NOMO-1 treated with dmso at 0.1 percent for 144 hours (cell line): ENCODE measurements around the gene TXNRD2.

Experiments used
- DNase-seq: peaks from one replicate; lab custom pipeline; 2025; ENCODE audit not compliant: unreplicated experiment; lab: John Stamatoyannopoulos, UW

The TXNRD2 gene

DNA sequence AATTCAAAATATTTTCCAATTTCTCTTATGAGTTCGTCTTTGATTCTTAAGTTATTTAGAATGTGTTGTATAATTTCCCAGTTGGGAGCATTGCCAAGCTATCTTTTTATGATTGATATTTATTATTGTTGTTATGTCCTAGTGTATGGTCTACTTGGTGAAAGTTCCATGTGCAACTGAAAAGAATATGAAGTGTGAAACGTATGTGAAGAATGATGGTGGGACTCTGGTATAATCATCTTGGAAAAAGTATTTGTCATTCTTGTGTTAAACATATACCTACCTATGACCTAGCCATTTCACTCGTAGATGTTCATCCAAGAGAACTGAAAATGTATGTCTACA lies 75.0 kb downstream of the TXNRD2 start:
- DNase-seq: no peak

DNA sequence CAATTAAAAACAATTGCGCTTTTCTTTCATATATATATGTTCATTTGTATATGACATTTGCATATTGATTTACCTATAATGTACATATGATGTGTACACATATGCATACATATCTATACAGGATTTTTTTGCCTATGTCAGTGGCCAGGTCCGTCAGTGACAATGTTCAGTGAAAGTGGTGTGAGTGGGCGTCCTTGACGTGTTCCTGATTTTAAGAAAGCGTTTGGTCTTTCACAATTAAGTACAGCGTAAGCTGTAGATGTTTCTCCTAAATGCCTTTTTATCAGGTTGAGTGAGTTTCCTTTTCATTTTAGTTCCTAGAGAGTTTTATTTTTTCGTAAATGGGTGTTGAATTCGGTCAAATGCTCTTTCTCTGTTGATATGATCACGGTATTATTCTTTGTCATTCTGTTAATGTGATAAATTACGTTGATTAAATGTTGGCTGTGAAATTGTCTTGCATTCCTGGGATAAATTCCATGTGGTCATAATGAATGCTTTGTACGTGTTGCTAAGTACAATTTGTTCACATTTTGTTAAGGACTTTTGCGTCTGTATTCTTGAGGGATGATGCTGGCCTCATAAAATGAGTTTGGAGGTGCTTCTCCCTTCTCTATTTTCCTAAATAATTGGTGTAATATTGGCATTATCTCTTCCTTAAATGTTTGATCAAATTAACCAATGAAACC lies 76.3 kb downstream of the TXNRD2 start:
- DNase-seq: no peak

DNA sequence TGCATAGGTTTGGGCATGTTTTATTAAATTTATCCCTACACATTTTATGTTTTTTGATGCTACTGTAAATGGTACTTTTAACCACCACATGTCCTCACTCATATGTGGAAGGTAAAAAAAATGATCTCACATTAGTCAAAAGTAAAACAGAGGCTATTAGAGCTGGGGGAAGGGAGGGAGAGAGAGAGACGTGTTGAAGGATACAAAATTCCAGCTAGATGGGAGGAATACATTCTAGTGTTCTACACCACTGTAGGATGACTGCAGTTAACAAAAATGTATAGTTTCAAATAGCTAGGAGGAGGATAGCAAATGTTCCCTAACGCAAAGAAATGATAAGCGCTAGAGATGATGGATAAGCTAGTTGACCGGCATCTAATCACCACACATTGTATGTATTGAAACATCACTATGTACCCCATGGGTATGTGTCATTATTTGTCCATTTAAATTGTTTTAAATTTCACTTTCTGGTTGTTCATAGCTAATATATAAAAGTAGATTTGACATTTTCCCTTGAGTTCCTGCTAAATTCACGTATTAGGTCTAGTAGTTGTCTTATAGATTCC lies 77.0 kb downstream of the TXNRD2 start:
- no peak for DNase-seq

DNA sequence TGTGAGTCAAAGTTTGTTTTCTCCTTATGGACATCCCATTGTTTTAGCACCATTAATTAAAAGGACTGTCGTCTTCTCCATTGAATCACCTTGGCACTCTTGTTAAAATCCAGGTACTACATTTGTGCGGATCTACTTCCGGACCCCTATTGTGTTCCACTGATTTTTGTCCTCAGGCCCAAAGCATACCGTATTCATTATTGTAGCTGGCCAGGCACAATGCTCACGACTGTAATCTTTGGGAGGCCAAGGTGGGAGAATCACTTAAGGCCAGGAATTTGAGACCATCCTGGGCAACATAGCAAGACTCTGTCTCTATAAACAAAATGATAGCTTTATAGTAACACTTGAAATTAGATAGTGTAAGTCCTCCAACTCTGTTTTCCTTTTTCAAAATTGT lies 78.0 kb downstream of the TXNRD2 start:
- no peak for DNase-seq

DNA sequence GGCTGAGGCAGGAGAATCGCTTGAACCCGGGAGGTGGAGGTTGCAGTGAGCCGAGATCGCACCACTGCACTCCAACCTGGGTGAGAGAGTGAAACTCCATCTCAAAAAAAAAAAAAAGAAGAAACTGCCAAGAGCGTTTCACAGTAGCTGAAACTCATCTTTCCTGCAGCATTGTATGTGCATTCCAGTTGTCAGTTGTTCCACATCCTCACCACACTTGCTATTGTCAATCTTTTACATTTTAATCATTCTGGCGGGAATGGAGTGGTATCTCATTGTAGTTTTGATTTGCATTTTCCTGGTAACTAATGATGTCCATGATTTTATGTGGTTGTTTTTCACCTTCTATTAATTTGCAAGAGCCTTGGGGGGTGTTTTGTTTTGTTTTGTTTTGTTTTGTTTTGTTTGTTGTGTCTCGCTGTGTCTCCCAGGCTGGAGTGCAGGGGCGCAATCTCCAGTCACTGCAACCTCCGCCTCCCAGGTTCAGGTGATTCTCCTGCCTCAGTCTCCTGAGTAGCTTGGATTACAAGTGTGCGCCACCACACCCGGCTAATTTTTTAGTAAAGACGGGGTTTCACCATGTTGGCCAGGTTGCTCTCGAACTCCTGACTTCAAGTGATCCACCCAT lies 78.9 kb downstream of the TXNRD2 start:
- DNase-seq: no peak

DNA sequence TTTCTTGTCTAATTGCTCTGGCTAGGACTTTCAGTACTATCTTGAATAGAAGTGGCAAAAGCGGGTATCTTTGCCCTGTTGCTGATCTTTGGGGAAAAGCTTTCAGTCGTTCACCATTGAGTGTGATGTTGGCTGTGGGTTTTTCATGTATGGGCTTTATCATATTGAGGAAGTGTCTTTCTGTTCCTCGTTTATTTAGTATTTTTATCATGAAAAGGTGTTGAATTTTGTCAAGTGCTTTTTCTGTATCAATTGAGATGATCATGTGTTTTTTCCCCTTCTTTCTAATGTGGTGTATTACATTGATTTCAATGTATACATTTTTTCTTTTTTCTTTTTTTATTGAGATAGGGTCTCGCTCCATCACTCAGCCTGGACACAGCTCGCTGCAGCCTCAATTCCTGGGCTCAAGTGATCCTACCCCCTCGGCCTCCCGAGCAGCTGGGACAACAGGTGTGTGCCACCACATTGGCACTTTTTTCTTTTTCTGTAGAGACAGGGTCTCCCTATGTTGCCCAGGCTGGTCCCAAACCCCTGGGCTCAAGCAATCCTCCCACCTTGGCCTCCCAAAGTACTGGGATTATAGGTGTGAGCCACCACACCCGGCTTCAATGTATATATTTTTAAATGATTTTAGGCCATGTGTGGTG lies 81.6 kb downstream of the TXNRD2 start:
- no peak for DNase-seq

DNA sequence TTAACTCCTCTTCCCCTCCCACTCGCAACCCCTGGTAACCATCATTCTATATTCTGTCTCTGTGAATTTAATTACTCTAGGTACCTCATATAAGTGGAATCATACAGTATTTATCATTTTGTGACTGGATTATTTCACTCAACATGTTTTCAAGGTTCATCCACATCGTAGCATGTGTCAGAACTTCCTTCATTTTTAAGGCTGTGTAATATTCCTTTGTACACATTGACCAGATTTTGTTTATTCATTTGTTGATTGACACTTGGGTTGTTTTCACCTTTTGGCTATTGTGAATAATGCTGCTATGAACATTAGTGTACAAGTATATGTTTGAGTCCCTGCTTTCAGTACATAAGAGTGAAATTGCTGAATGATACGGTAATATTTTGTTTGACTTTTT lies 84.2 kb downstream of the TXNRD2 start:
- no peak for DNase-seq

DNA sequence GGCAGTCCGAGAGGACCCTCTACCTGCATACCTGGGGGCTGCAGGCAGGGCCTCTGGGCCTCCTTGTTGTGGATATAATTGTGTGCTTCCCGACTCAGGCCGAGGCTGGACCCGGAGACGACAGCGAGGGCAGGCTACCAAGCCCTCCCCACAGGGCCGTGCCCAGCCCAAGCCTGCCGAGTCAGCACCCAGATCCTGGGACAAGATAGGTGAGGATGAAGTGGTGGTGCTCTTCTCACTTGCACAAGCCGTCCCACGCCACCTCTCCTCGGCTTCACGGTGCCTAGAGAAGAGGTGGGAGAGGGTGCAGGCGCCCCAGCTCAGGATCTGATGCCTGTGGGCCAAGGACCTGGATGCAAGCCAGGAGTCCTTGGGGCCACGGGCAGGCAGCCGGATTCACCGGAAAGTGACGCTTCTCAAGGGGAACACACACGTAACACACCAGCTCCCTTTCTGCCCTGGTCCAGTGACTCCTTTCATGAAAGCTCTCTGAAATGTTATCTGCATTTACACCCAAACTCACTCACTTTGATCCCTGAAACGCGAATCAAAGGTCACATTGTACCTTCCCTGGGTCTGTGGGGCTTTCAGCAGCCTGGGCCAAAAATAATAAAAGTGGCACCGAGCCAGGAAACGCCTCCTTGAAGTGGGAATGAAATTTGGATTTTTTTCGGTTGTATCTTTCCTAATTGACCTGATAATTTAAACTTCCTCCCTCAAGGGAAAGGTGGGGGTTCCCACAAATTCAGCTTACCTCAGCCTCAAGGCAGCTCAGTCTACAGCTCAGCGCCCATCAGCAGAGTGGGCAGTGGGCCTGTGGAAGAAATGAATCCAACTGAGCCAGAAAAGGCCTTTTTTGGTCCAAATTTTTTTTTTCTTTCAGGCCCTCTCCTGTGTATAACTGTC lies 85.9 kb downstream of the TXNRD2 start:
- peak; percentile 39 for DNase-seq

DNA sequence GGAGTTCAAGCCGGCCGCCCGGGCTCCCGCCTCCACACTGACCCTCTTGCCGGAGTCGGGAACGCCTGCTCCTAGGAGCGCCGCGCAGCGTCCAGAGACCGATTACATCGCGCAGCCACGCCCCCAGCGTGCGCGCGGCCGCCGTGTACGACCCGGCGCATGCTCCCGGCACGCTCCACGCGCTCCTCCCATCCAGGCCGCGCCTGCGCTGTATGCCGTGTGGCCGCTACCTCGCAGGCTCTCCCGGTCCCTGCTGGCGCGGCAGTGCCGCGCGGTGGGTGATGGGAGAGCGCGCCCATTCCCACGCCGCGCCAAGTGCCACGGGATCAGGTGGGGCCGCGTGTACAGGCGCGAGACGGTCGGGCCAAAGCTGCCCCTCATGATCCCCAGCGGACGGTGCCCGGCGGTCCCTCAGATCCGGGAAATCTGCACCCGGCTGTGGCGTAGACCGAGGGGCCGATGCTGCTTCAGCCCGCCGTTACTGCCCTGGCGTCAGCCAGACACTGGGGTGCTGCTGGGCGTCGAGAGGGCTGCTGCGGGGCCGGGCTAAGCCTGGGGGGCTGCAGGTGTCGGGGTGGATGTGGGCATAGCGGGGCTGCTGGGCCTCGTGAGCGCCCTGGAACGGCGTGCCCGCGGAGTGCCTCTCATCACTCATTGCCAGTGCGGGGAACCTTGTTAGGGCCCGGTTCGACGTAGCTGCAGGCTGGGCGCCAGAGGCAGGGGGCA lies 86.7 kb downstream of the TXNRD2 start, which contains the start of the genes GNB1L and RTL10:
Gene GNB1L, minus strand, starts transcription at position 97 of the 726 bp plus-strand sequence. CDS start 33,519 bp downstream, outside the sequence.
Gene RTL10, minus strand, starts transcription at position 97 of the 726 bp plus-strand sequence. CDS start 2,613 bp downstream, outside the sequence.
- peak; percentile 95 for DNase-seq

DNA sequence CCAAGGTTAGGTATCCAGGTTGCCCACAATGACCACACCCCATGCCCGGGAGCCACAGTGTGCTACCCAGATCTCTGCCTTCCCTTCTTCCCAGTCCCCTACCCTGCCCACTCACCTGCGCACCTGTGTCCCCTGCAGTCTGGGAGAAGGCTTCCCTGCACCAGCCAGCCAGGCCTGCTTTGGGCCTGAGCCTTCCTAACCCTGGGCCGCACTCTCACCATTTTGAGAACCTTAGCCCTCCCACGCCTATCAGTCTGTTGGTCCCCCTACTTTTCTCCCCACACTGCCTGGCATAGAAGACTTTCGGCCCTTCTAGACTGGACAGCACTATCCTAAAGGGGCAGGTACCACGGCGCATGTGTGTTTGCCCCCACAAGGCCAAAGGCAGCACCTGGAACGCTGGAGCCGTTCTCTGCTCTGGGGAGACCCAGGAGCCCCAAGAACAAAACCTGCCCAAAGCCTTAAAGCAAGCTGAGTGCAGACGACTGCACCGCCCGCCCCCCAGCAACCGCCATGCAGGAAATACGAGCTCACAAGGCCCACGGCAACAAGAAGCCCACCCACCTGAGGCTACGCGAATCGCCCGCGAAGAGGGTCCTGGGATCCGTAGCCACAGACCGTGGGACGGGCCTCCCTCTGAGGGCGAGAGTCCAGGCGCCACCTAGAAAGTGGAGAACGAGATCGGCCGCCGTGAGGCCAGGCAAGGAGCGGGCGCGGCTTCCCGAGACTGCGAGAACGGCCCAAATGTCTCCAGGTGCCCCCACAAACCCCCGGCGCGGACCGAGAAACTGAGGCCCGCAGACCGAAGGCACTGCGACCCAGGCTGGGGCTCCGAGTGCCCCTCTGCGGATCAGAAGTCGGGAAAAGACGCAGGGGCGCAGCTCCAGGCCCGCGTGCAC lies 87.5 kb downstream of the TXNRD2 start:
- DNase-seq: no peak

DNA sequence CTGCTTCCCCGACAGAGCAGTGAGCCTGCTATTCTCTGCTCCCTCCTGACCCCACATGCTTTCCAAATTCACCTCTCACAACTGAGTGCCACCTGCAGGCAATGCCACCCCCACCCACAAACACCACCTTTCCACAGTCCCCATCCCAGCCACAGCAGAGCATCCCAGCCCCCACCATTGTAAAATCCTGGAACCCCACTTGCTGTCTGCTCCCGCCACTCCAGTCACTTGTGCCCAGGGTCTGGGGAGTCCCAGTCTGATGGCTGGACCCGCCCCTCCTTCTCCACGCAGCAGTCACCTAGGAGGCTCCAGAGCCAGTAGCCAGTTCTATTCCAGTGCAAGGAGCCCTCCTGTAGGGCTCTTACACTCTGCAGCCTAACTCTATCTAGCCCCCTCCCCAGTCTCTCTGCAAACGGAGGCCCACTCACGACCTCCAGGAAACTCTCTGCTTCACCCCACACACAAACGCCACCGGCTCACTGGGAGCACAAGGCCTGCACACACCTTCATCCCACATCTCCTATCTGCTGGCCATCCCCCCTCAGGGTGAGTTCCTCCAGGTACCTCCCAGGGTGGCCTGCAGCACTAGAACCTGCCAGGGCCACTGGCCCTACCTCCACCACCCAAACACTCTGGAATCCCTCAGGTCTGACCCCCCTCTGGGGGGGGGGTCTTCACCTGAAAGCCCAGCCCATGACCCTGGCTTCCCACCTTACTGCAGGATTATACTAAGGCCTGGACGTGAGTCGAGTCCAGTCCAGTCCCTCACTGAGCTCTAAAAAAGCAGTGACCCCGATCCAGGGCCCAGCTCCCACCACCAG lies 88.3 kb downstream of the TXNRD2 start:
- no peak for DNase-seq

DNA sequence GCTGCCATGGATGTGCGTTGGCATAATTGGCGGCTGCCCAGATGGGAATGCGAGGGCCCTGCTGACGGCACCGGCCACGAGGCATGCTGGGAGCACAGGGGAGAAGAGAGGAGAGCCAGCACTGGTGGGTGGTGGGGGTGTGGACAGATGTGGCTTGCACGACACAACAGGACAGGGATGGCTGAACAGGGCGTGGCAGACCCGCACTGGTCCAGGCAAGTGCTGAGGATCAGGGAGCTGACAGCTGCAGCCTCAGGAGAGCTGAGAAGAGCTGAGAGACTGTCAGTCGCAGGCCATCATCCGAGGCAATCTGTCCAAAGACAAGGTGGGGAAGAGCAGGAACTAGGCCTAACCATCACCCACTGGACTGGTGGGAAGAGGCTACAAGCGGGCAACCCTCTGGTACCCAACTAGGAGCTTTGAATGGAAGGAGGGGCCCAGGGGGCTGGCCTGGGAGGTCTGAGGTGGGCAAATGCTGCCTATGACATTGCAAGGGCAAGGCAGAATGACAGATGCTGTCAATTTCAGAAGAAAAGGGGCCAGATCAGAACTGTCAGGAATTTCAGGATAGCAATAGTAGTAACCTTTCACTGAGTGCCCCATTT lies 89.3 kb downstream of the TXNRD2 start:
- DNase-seq: no peak

DNA sequence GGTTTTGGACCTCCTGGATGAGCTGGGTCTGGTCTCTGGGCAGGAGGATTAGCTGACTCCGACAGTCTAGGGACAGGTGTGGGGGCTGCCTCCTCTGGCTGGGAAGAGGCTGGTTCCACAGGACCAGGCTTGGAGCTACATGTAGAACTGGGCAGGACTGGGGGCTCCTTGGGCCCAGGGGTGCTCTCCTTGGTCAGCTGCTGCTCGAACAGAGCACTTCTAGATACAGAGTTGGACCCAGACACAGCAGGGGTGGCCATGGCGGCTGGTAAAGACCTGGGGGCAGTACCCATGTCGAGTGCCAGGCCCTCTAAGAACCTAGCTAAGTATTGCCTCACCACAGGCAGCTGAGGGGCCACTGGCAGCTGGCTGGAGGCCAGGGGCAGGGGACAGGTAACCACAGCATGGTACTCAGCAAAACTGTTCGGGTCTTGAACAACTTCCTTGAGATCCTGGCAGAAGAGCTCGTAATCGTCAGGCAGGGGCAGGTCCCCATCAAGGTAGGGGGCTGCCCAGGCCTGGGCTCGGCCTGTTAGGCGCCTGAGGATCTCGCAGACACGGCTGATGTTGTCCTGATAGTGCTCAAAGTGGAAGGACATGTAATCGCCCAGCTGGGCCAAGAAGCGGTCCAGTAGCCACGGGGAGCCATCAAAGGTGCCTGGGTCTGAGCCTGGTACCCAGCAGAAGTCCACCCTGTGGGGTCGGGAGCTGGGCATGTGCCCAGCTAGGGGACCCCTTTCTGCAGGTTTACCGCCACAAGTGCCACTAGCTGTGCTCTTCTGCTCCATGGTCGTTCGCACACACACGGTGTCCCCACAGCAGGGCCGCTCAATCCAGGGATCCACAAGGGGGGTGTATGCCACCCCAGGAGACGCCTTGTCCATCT lies 90.1 kb downstream of the TXNRD2 start:
- DNase-seq: no peak

DNA sequence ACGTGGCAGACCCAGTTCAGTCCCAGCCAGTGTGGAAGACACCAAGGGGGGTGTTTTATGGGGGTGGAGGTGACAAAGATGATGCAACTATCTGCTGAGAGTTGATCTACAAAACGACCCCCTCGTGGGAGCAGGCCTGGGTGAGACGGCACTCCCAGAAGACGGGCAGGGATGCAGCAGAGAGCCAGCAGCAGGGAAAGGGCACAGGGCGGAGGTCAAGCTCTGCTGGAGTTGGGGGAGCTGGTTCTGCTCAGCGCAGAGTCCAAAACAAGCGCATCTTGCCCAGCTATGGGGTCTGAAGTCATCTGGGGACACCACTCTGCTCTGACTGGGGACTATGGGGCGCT lies 90.9 kb downstream of the TXNRD2 start:
- no peak for DNase-seq

DNA sequence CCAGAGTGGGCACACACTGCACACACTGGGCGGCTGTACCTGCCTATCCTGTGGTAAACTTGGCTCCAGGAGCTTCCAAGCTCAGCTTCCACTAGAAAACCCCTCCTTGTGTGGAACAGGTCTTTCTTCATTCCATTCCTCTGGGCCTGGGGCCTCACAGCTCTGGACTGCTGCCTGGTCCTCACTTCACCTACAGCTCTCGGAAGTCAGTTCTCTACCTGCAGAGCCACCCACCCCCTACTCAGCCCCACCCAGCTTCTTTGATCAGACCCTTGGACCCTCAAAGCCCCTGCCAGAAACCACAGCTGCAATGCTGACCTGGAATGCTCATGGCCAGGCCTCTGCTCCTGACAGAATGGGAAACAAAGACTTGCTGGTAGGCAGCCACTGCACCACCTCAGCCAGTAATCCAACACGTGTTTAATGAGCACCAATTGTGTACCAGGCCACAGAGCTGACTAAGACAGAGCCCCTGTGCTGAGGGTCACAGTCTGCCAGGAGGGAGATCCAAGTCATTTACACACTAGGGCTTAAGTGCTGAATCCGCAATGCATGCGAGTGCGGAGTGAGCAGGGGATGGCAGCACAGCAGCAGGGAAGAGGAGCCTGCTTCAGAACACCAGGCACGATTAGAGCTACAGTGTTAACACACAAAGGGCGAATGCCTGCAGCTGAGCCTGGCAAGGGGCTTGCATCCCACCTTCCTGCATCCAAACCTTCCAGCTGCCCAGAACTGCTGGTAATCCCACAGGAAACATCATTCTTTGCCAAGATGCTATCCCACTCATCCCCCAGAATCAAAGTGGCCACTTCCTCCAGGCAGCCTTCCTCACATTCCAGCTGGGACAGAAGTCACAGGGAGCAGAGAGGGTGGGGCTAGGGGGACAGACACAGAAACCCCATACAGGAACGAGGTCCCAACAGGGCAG lies 91.5 kb downstream of the TXNRD2 start:
- no peak for DNase-seq
